ENCODE data around the gene SLC25A25. TPM values are rescaled to one million over a fixed set of nuclear protein-coding genes. Genes with fewer than 3 reads are reported as not detected.

Gene SLC25A25
- total and polyA plus RNA-seq, 12 donors: 2.3 to 20.7 (median 6.8) TPM

- intact Hi-C loops (cut with DNase I): no loop called here
- no peak for DNase-seq
- H3K4me3 ChIP-seq: no peak overlapping the region
- H3K27ac ChIP-seq: no peak overlapping the region
- no peaks in the 10 kb centered on the region for H3K9me3 ChIP-seq
- no peaks in the 10 kb centered on the region for H3K36me3 ChIP-seq
- H3K27me3 ChIP-seq: no peaks in the 10 kb centered on the region
- ATAC-seq: no peak
- TF ChIP-seq CTCF (IDR thresholded peaks at IDR 0.05): no peak
- peaks cover 0 to 7% (median 0%) of the 10 kb centered on the region in 9 donors for H3K4me1 ChIP-seq
Measured at GRCh38 chr9:128048663-128049062, 19.4 kb upstream of the SLC25A25 start.

DNA sequence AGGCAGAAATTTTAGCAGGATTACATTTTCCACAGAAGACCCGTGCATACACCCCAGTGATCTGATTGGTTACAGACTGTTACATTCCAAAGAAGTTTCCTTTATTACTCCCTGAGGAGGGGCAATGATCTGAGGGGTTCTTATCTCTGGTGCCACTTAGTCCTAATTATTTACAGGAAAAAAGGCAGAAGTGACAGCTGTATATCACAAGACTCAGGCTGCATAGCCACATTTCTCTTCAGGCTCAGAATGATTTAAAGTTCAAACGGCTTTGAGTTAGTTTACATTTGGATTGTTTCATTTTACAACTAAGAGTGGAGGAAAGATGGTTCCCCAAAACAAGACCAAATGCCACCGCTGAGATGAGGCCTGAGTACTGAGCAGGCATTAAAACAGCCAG is 18.2 kb upstream of the SLC25A25 start:
- ATAC-seq: no peak
- intact Hi-C loops (cut with DNase I): no loop called here
- TF ChIP-seq CTCF (IDR thresholded peaks at IDR 0.05): no peak
- no peak for DNase-seq
- Histone ChIP-seq H3K4me1 (peaks cover 0 to 18% (median 0%) of the 10 kb centered on the region in 9 donors), H3K27me3 (no peaks in the 10 kb centered on the region), H3K27ac (no peak overlapping the region), H3K36me3 (no peaks in the 10 kb centered on the region), H3K9me3 (no peaks in the 10 kb centered on the region), H3K4me3 (no peak overlapping the region)
- 70 to 71% methylated on average over 3 of the region's 3 CpGs for WGBS, 2 donors

DNA sequence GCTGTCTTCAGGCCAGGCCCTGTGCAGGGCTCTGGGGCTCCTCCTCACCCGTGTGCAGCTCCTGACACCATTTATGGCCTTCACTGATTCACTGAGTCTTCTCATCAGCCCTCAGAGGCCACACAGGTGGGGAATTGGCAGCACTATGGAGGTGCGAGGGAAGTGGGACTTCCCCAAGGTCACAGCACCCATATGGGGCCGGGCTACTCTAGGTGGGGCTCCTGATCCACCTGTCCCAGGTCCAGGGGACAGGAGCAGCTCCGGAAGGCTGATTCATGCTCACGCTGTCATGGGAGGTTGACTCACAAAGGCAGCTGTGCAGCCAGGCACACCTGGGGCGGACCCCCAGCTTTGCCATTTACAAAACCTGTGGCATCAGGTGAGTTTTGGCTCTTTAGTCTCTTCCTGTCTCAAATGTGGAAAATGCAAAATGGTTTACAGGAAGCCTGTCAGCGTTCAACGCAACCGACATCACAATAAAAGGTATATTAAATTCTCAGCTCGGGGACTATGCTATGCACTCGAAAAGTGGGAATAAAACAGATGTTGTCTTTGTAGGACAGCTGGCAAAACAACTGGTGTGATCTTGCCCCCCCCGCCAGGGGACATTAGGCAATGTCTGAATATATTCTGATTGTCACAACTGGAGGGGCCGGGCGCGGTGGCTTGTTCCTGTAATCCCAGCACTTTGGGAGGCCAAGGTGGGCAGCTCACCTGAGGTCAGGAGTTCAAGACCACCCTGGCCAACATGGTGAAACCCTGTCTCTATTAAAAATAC is 15.9 kb upstream of the SLC25A25 start:
- no peak overlapping the region for H3K4me3 ChIP-seq
- no peak for TF ChIP-seq CTCF (IDR thresholded peaks at IDR 0.05)

DNA sequence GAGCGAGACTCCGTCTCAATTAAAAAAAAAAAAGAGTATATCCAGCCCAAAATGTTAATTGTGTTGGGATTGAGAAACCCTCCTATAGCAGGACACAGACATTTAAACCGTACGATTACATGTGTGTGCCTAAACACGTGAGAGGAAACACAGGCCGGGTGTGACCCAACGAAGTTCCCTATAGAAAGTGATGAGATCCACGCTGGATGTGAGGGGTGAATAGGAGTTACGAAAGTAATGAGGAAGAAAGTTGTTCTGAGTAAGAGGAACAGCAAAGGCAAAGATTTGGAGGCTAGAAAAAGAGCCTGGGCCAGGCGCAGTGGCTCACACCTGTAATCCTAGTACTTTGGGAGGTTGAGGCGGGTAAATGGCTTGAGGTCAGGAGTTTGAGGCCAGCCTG is 14.5 kb upstream of the SLC25A25 start:
- DNase-seq: no peak
- intact Hi-C loops (cut with DNase I): no loop called here

More for the DNA sequence above, 15.9 kb upstream of the SLC25A25 start:
- intact Hi-C loops (cut with DNase I): no loop called here
- Histone ChIP-seq H3K4me1 (peaks cover 2 to 35% (median 12%) of the 10 kb centered on the region in 9 donors), H3K27me3 (no peaks in the 10 kb centered on the region), H3K27ac (no peak overlapping the region), H3K36me3 (no peaks in the 10 kb centered on the region), H3K9me3 (no peaks in the 10 kb centered on the region)
- DNase-seq (no peak), ATAC-seq (peak in 1 of 8 donors; percentile 18)
- 84 to 88% methylated on average over 15 of the region's 15 CpGs for WGBS, 2 donors

More for the DNA sequence above, 14.5 kb upstream of the SLC25A25 start:
- no peak overlapping the region for H3K4me3 ChIP-seq
- WGBS, 2 donors: 91% methylated on average over 11 of the region's 11 CpGs
- H3K36me3 ChIP-seq: no peaks in the 10 kb centered on the region
- H3K4me1 ChIP-seq: peaks cover 2 to 40% (median 12%) of the 10 kb centered on the region in 9 donors
- no peak for TF ChIP-seq CTCF (IDR thresholded peaks at IDR 0.05)
- ATAC-seq: peak in 6 of 8 donors; percentile 34 to 69 (median 48)
- H3K9me3 ChIP-seq: no peaks in the 10 kb centered on the region
- H3K27ac ChIP-seq: peak overlapping the region in 1 of 10 donors; percentile 81
- no peaks in the 10 kb centered on the region for H3K27me3 ChIP-seq
